HG03060 (cell line): ENCODE data around the gene GAPDH.
"Not testable (repeated sequence)": the region's sequence is repeated elsewhere in the genome, so short reads cannot be mapped to it uniquely, and the experiment has no call there.

ENCODE experiments used
- ATAC-seq: cut with Tn5 transposase; IDR thresholded peaks from one replicate; pipeline ENCODE4 v1.9.1; 2021; ENCODE audit warnings: low read depth, moderate number of reproducible peaks; ENCODE audit not compliant: unreplicated experiment

Gene GAPDH

GRCh38 chr12:6528539-6529235 lies 5.6 kb upstream of the GAPDH start:
- ATAC-seq, result no peak

- ATAC-seq, result no peak
Measured at GRCh38 chr12:6529291-6529737, 5.0 kb upstream of the GAPDH start.

GRCh38 chr12:6530576-6531260 lies 3.6 kb upstream of the GAPDH start:
- ATAC-seq, result no peak

GRCh38 chr12:6532051-6532926 lies 2.0 kb upstream of the GAPDH start:
- ATAC-seq, result no peak

- no peak for ATAC-seq
Measured at GRCh38 chr12:6532927-6533652, 1.2 kb upstream of the GAPDH start.

- no peak for ATAC-seq
Measured at GRCh38 chr12:6533653-6533922, 729 bp upstream of the GAPDH start.

GRCh38 chr12:6534695-6534944 lies 303 bp downstream of the GAPDH start:
- no peak for ATAC-seq

- ATAC-seq, result no peak
Measured at GRCh38 chr12:6534945-6535696, 804 bp downstream of the GAPDH start.

GRCh38 chr12:6535697-6535946 lies 1.3 kb downstream of the GAPDH start:
- no peak for ATAC-seq

GRCh38 chr12:6535960-6536847 lies 1.9 kb downstream of the GAPDH start:
- no peak for ATAC-seq

- no peak for ATAC-seq
Measured at GRCh38 chr12:6536894-6537579, 2.7 kb downstream of the GAPDH start.

GRCh38 chr12:6537580-6538419 lies 3.5 kb downstream of the GAPDH start:
- ATAC-seq, result not testable (repeated sequence)

- no peak for ATAC-seq
Measured at GRCh38 chr12:6538420-6539313, 4.3 kb downstream of the GAPDH start.

- ATAC-seq, result no peak
Measured at GRCh38 chr12:6539314-6539682, 5.0 kb downstream of the GAPDH start.

- no peak for ATAC-seq
Measured at GRCh38 chr12:6539707-6540134, 5.4 kb downstream of the GAPDH start.

- ATAC-seq, result no peak
Measured at GRCh38 chr12:6540181-6540877, 6.0 kb downstream of the GAPDH start.
